Mesenchymal stem cell (in vitro differentiated cells and primary cell): Measurements from ENCODE around the gene MSN. TPM values are rescaled to one million over a fixed set of nuclear protein-coding genes. Genes with fewer than 3 reads are reported as not detected.
"Not testable (repeated sequence)": the region's sequence is repeated elsewhere in the genome, so short reads cannot be mapped to it uniquely, and the experiment has no call there.

Experiments
- DNase-seq: peaks from one replicate; pipeline ENCODE4 v3.0.0-alpha.2; 2013
- H2AFZ ChIP-seq: one replicate; pipeline ENCODE4 v1.6.1; 2013; ENCODE audit warnings: low read depth, mild to moderate bottlenecking, control low read depth, inconsistent platforms, low read length, moderate library complexity
- H2AK5ac ChIP-seq: 2 replicates; pipeline ENCODE4 v1.6.1; 2013; ENCODE audit warnings: low read length, moderate library complexity, mild to moderate bottlenecking, inconsistent platforms; ENCODE audit not compliant: severe bottlenecking
- H2BK120ac ChIP-seq: one replicate; pipeline ENCODE4 v1.6.1; 2013; ENCODE audit warnings: low read depth, mild to moderate bottlenecking, inconsistent platforms, low read length, moderate library complexity
- H2BK12ac ChIP-seq, 2 experiments: one replicate each; pipeline ENCODE4 v1.6.1; 2013; ENCODE audit warnings: inconsistent platforms in 2 of 2, low read length in 2 of 2, mild to moderate bottlenecking in 2 of 2, moderate library complexity in 2 of 2, control low read depth in 1 of 2
- H2BK15ac ChIP-seq: one replicate; pipeline ENCODE4 v1.6.1; 2013; ENCODE audit warnings: mild to moderate bottlenecking, low read depth, inconsistent platforms; ENCODE audit not compliant: poor library complexity, severe bottlenecking
- H2BK5ac ChIP-seq: 2 replicates; pipeline ENCODE4 v1.6.1; 2013; ENCODE audit warnings: low read depth, mild to moderate bottlenecking, low read length, control low read depth, inconsistent platforms; ENCODE audit not compliant: poor library complexity, severe bottlenecking
- H3K14ac ChIP-seq, 2 experiments: one replicate each; pipeline ENCODE4 v1.6.1; 2013; ENCODE audit warnings: inconsistent platforms in 2 of 2, low read length in 2 of 2, control low read depth in 1 of 2, mild to moderate bottlenecking in 1 of 2, moderate library complexity in 1 of 2
- H3K18ac ChIP-seq, 2 experiments: one replicate each; pipeline ENCODE4 v1.6.1; 2013; ENCODE audit warnings: inconsistent platforms in 2 of 2, low read length in 2 of 2, control low read depth in 1 of 2, low read depth in 1 of 2, mild to moderate bottlenecking in 1 of 2
- H3K23ac ChIP-seq, 2 experiments: one replicate each; pipeline ENCODE4 v1.6.1; 2013; ENCODE audit warnings: inconsistent platforms in 2 of 2, low read length in 2 of 2, mild to moderate bottlenecking in 2 of 2, moderate library complexity in 2 of 2, control low read depth in 1 of 2
- H3K27ac ChIP-seq: 2 replicates; pipeline ENCODE4 v1.5.1; 2013; ENCODE audit warnings: mild to moderate bottlenecking, moderate library complexity, low read length, control low read depth, inconsistent platforms; ENCODE audit not compliant: poor library complexity, severe bottlenecking
- H3K27me3 ChIP-seq, 2 experiments: 2 replicates each; pipeline versions ENCODE4 v1.6.1 to v1.7.0; 2013; ENCODE audit warnings: low read length in 2 of 2, mild to moderate bottlenecking in 2 of 2, moderate library complexity in 2 of 2, control low read depth in 1 of 2, inconsistent platforms in 1 of 2; ENCODE audit not compliant: control insufficient read depth in 1 of 2, insufficient read depth in 1 of 2
- H3K36me3 ChIP-seq, 2 experiments: 2 replicates each; pipeline versions ENCODE4 v1.6.1 to v1.7.0; 2013; ENCODE audit warnings: low read length in 2 of 2, control low read depth in 1 of 2, inconsistent platforms in 1 of 2, low read depth in 1 of 2, mild to moderate bottlenecking in 1 of 2; ENCODE audit not compliant: insufficient read depth in 2 of 2, control insufficient read depth in 1 of 2
- H3K4ac ChIP-seq, 2 experiments: one replicate each; pipeline ENCODE4 v1.6.1; 2013; ENCODE audit warnings: inconsistent platforms in 2 of 2, low read length in 2 of 2, mild to moderate bottlenecking in 2 of 2, moderate library complexity in 2 of 2, control low read depth in 1 of 2, low read depth in 1 of 2
- H3K4me1 ChIP-seq: 2 replicates; pipeline ENCODE4 v1.6.1; 2013; ENCODE audit warnings: low read depth, low read length, control low read depth; ENCODE audit not compliant: control insufficient read depth, insufficient read depth
- H3K4me2 ChIP-seq: 2 replicates; pipeline ENCODE4 v1.6.1; 2013; ENCODE audit warnings: low read length, mild to moderate bottlenecking, inconsistent platforms; ENCODE audit not compliant: poor library complexity, severe bottlenecking
- H3K4me3 ChIP-seq, 2 experiments: 2 replicates each; pipeline versions ENCODE4 v1.5.1 to v1.7.0; 2013; ENCODE audit warnings: low read length in 2 of 2, mild to moderate bottlenecking in 2 of 2, control low read depth in 1 of 2, low read depth in 1 of 2; ENCODE audit not compliant: insufficient read depth in 1 of 2
- H3K79me1 ChIP-seq: replicated peaks from 2 replicates; pipeline ENCODE4 v1.6.1; 2013; ENCODE audit warnings: mild to moderate bottlenecking, control low read depth, low read length, inconsistent platforms; ENCODE audit not compliant: poor library complexity, severe bottlenecking
- H3K9ac ChIP-seq: 2 replicates; pipeline ENCODE4 v1.7.0; 2013; ENCODE audit warnings: mild to moderate bottlenecking, low read length, moderate library complexity
- H3K9me3 ChIP-seq: 2 replicates; pipeline ENCODE4 v1.7.0; 2013; ENCODE audit warnings: mild to moderate bottlenecking, low read length; ENCODE audit not compliant: control insufficient read depth
- H4K8ac ChIP-seq: one replicate; pipeline ENCODE4 v1.6.1; 2013; ENCODE audit warnings: inconsistent platforms, mild to moderate bottlenecking, low read length, moderate library complexity
- H4K91ac ChIP-seq: one replicate; pipeline ENCODE4 v1.6.1; 2013; ENCODE audit warnings: mild to moderate bottlenecking, low read length, inconsistent platforms
- WGBS: methylation state at CpG from one replicate; pipeline ENCODE4 v1.1.7; 2013; ENCODE audit warnings: mixed read lengths; 5-methylcytosine and 5-hydroxymethylcytosine counted together
- polyA plus RNA-seq, 2 experiments: library from polyadenylated mRNA; stranded (reverse); fragments of 200-250 nt; gene quantifications; one replicate each; pipeline ENCODE4 v1.2.3, GENCODE V29; 2013

MSN gene
- 287 TPM for polyA plus RNA-seq (2013, experiment 1 of 2)
- polyA plus RNA-seq (2013, experiment 2 of 2) = 277 TPM

DNA sequence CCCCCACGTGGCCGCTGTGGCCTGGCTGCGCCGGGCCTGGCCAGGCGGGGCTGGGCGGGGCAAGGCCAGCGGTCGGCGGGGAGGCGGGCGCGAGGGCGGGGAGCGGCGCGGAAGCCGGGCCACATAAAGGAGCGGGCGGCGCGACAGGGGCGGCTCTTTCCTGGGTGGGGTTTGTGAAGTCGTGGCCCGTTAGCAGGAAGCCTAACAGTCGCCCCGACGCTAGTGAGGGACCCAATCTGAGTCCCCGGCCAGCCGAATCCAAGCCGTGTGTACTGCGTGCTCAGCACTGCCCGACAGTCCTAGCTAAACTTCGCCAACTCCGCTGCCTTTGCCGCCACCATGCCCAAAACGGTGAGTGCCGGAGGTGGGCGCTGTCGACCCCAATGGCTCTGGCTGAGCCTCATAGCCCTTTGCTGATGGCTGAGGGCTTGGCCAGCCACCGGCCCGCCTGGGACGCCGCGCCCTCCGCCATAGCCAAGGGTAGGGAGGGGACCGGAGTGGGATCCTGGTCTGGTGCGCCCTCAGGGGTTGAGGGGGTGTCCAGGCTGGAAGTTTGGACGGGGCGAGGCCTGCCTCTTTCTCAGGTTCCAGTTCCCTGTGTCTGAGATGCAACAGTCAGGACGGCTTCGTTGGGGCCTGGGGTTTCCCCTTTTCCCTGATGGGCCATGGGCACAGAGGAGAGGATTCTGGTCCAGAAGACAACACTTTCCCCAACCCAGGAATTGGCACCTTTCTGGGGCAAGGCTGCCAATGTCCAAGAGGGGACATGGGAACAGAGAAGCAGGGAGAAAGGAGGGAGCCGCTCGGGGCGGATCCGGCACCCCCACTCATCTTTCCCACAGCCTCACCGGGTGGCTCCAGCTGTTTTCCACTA, at the start of gene MSN:
Gene MSN (plus strand): TSS at position 152 of the 874 bp plus-strand sequence. CDS start 188 bp downstream, at position 340.
- peak within 1 kb of the TSS; percentile 95 to 98 for H3K18ac ChIP-seq
- H3K14ac ChIP-seq = peak within 1 kb of the TSS; percentile 36 to 99
- peak within 1 kb of the TSS; percentile 89 for H4K8ac ChIP-seq
- no peaks in the 10 kb centered on the region for H3K36me3 ChIP-seq
- H3K4ac ChIP-seq = peak within 1 kb of the TSS; percentile 94 to 95
- peak within 1 kb of the TSS; percentile 76 to 84 for H3K4me3 ChIP-seq
- H2BK15ac ChIP-seq = no peak within 1 kb of the TSS
- H2AK5ac ChIP-seq = peak within 1 kb of the TSS; percentile 80
- H3K23ac ChIP-seq = peak within 1 kb of the TSS in 1 of 2 experiments; percentile 94
- peak within 1 kb of the TSS; percentile 95 for H4K91ac ChIP-seq
- H3K27me3 ChIP-seq = peaks cover 0 to 2% of the 10 kb centered on the region in 2 experiments
- no peak within 1 kb of the TSS for H2AFZ ChIP-seq
- H3K27ac ChIP-seq = peak within 1 kb of the TSS; percentile 83
- H3K9ac ChIP-seq = peak within 1 kb of the TSS; percentile 97
- DNase-seq = peak; percentile 62
- H2BK120ac ChIP-seq = peak within 1 kb of the TSS; percentile 79
- WGBS = 0% methylated on average over 16 of the region's 56 CpGs
- H3K79me1 ChIP-seq = no peaks in the 10 kb centered on the region
- H3K9me3 ChIP-seq = peaks cover 4% of the 10 kb centered on the region
- peak within 1 kb of the TSS in 1 of 2 experiments; percentile 84 for H2BK12ac ChIP-seq
- no peaks in the 10 kb centered on the region for H3K4me1 ChIP-seq
- peak within 1 kb of the TSS; percentile 24 for H2BK5ac ChIP-seq
- peak within 1 kb of the TSS; percentile 56 for H3K4me2 ChIP-seq

DNA sequence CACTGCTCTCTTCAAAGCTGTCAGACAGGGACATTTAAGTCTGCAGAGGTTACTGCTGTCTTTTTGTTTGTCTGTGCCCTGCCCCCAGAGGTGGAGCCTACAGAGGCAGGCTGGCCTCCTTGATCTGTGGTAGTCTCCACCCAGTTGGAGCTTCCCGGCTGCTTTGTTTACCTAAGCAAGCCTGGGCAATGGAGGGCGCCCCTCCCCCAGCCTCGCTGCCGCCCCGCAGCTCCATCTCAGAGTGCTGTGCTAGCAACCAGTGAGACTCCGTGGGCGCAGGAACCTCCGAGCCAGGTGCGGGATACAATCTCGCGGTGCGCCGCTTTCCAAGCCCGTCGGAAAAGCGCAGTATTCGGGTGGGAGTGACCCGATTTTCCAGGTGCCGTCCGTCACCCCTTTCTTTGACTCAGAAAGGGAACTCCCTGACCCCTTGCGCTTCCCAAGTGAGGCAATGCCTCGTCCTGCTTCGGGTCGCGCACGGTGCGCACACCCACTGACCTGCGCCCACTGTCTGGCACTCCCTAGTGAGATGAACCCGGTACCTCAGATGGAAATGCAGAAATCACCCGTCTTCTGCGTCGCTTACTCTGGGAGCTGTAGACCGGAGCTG, 47.3 kb upstream of the MSN start:
- not testable (repeated sequence) for DNase-seq, H3K23ac ChIP-seq, H3K4ac ChIP-seq, H2BK5ac ChIP-seq, H3K79me1 ChIP-seq, H2AK5ac ChIP-seq, H3K18ac ChIP-seq, H3K27me3 ChIP-seq, H3K27ac ChIP-seq, H3K4me2 ChIP-seq, H3K36me3 ChIP-seq, H2BK12ac ChIP-seq, H4K91ac ChIP-seq, H2BK15ac ChIP-seq, H3K14ac ChIP-seq, H3K9me3 ChIP-seq, H3K4me1 ChIP-seq, H3K9ac ChIP-seq, H4K8ac ChIP-seq, H2BK120ac ChIP-seq, H3K4me3 ChIP-seq
- H2AFZ ChIP-seq = peak overlapping the region; percentile 53
- WGBS = 62% methylated on average over 20 of the region's 33 CpGs

DNA sequence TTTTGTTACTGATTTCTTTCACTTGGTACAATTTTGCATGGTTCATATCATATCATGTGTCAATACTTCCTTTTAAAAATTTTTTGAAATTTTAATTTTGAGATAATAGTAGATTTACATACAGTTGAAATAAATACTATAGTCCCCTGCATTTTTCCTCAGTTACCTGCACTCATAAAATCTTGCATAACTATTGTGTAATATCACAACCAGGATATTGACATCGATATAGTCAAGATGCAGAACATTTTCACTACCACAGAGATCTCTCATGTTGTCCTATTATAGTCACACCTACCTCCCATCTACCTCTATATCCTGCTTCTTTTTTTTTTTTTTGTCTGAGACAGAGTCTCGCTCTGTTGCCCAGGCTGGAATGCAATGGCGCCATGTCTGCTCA, 36.7 kb upstream of the MSN start:
- H3K27me3 ChIP-seq = peaks cover 0 to 6% of the 10 kb centered on the region in 2 experiments
- H3K4me1 ChIP-seq = no peaks in the 10 kb centered on the region
- H3K4ac ChIP-seq = no peak overlapping the region
- no peak overlapping the region for H3K18ac ChIP-seq
- H3K9ac ChIP-seq = no peak overlapping the region
- no peak overlapping the region for H4K8ac ChIP-seq
- no peak overlapping the region for H3K4me3 ChIP-seq
- 96% methylated on average over 1 of the region's 3 CpGs for WGBS
- no peak overlapping the region for H4K91ac ChIP-seq
- DNase-seq = no peak
- no peak overlapping the region for H3K4me2 ChIP-seq
- no peaks in the 10 kb centered on the region for H3K36me3 ChIP-seq
- no peak overlapping the region for H3K23ac ChIP-seq
- no peak overlapping the region for H2BK120ac ChIP-seq
- no peaks in the 10 kb centered on the region for H3K79me1 ChIP-seq
- H3K27ac ChIP-seq = no peak overlapping the region
- H3K9me3 ChIP-seq = peaks cover 6% of the 10 kb centered on the region
- no peak overlapping the region for H2BK12ac ChIP-seq
- no peak overlapping the region for H2AFZ ChIP-seq
- no peak overlapping the region for H2BK5ac ChIP-seq
- H2BK15ac ChIP-seq = no peak overlapping the region
- no peak overlapping the region for H2AK5ac ChIP-seq
- H3K14ac ChIP-seq = no peak overlapping the region

DNA sequence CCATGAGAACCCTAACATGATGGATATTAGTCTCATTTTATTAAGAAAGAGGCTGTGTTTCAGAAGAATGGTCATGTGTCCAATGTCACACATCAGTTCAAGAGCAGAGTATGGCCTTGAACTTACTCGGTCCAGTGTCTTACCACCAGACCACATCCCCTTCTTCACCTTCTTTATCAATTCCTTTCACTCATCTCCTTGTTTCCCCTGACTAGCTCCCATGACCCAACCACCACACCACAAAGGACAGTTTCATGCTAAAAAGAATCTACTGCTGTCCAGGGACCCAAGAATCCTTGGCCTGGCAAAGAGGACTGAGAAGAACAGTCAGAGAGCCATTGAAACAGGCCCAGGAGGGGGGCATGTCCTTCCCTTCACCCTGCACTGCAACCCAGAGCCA, 33.6 kb upstream of the MSN start:
- Histone ChIP-seq H4K8ac (no peak overlapping the region), H3K4ac (no peak overlapping the region), H3K4me3 (no peak overlapping the region), H3K79me1 (no peaks in the 10 kb centered on the region), H4K91ac (no peak overlapping the region), H3K4me1 (no peaks in the 10 kb centered on the region), H3K23ac (no peak overlapping the region), H3K18ac (no peak overlapping the region), H3K4me2 (no peak overlapping the region), H2AK5ac (no peak overlapping the region), H2BK120ac (no peak overlapping the region), H3K9me3 (no peaks in the 10 kb centered on the region), H2AFZ (no peak overlapping the region), H3K27me3 (peaks cover 0 to 6% of the 10 kb centered on the region in 2 experiments), H2BK5ac (no peak overlapping the region), H3K9ac (no peak overlapping the region), H2BK12ac (no peak overlapping the region), H2BK15ac (no peak overlapping the region), H3K14ac (no peak overlapping the region), H3K36me3 (no peaks in the 10 kb centered on the region), H3K27ac (no peak overlapping the region)
- no peak for DNase-seq
- WGBS = 71% methylated on average over 1 of the region's 1 CpG
